Measurements from ENCODE around the gene POU3F3.

- TF ChIP-seq TCF7L2 (IDR thresholded peaks at IDR 0.05; ENCODE audit: borderline replicate concordance, low read depth, low read length) (no peak), ZBTB21 (tag by site-specific recombination; IDR thresholded peaks at IDR 0.05) (no peak), ZNF501 (tag by site-specific recombination; IDR thresholded peaks at IDR 0.05) (no peak), CTCF (tag by site-specific recombination; IDR thresholded peaks at IDR 0.05) (no peak)
Observed at GRCh38 chr2:104862058-104862941, 8.4 kb downstream of the POU3F3 start.

Data from HEK293 (cell line).